Type B pancreatic cell (in vitro differentiated cells): ENCODE measurements around the gene VENTX. TPM values are rescaled to one million over a fixed set of nuclear protein-coding genes. Genes with fewer than 3 reads are reported as not detected.

Experiments used
- DNase-seq: peaks from one replicate; pipeline ENCODE4 v3.0.0; 2021; ENCODE audit warnings: mixed read lengths; ENCODE audit not compliant: unreplicated experiment; ENCODE audit errors: extremely low spot score
- H3K27ac Mint-ChIP-seq: 2 replicates; pipeline ENCODE4 v1.8.0; 2021; ENCODE audit warnings: mild to moderate bottlenecking, mixed read lengths
- H3K27me3 Mint-ChIP-seq: 2 replicates; pipeline ENCODE4 v1.8.0; 2021; ENCODE audit warnings: mixed read lengths
- H3K36me3 Mint-ChIP-seq: 2 replicates; pipeline ENCODE4 v1.8.0; 2021; ENCODE audit warnings: mixed read lengths
- H3K4me1 Mint-ChIP-seq: one replicate; pipeline ENCODE4 v1.8.0; 2021; ENCODE audit warnings: mixed read lengths; ENCODE audit not compliant: unreplicated experiment
- H3K4me3 Mint-ChIP-seq: 2 replicates; pipeline ENCODE4 v1.8.0; 2021; ENCODE audit warnings: mild to moderate bottlenecking, mixed read lengths
- H3K9me3 Mint-ChIP-seq: 2 replicates; pipeline ENCODE4 v1.8.0; 2021; ENCODE audit warnings: mixed read lengths
- total RNA-seq: library from RNA; stranded (reverse); gene quantifications from 2 replicates; pipeline ENCODE4 v1.2.1, GENCODE V29; 2021; ENCODE audit warnings: low replicate concordance
- TF ChIP-seq, protein P1 (sequence below): fragments of 200-600 bp; sonication (generic); conservative IDR thresholded peaks from 2 replicates; pipeline ENCODE4 v1.5.0; 2021; ENCODE audit warnings: antibody characterized with exemption, mild to moderate bottlenecking

The VENTX gene
- total RNA-seq, 1 donor from 2014 or later = not detected

DNA sequence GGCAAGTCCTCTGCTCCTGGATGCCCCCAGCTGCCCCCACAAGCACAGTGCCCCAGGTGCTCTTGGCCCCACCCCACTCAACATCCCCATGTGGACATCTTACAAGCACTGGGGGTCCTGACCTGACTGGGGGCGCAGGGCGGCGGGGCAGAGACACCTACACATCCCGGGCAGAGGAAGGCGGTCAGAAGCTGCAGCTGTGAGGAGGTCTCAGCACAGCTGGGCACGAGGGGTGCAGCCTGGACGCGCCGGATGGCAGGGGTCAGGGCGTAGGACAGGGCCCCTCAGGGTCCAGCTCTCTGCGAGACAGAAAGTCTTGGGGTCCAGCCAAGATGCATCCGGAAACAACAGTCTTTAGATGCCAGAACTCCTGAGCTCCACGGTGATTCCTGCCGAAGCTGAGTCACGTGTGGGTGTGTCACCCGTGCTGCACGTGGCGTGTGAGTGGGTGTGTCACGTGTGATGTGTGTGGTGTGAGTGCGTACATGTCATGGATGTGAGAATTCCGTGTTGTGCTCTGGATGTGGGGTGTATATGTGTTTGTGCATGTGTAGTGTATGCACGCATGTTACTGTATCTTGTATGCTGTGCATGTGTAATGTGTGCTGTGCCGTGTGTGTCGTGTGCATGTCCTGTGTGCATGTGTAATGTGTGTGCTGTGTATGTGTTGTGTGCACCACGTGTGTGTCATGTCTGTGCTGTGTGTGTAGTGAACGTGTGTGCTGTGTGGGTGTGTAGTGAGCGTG, 5.1 kb downstream of the VENTX start:
- Mint-ChIP-seq H3K4me3 (no peak overlapping the region), H3K9me3 (no peaks in the 10 kb centered on the region), H3K27ac (no peak overlapping the region), H3K4me1 (peaks cover 4% of the 10 kb centered on the region), H3K27me3 (peaks cover 44% of the 10 kb centered on the region), H3K36me3 (no peaks in the 10 kb centered on the region)
- no peak for DNase-seq
- TF ChIP-seq, protein P1, sequence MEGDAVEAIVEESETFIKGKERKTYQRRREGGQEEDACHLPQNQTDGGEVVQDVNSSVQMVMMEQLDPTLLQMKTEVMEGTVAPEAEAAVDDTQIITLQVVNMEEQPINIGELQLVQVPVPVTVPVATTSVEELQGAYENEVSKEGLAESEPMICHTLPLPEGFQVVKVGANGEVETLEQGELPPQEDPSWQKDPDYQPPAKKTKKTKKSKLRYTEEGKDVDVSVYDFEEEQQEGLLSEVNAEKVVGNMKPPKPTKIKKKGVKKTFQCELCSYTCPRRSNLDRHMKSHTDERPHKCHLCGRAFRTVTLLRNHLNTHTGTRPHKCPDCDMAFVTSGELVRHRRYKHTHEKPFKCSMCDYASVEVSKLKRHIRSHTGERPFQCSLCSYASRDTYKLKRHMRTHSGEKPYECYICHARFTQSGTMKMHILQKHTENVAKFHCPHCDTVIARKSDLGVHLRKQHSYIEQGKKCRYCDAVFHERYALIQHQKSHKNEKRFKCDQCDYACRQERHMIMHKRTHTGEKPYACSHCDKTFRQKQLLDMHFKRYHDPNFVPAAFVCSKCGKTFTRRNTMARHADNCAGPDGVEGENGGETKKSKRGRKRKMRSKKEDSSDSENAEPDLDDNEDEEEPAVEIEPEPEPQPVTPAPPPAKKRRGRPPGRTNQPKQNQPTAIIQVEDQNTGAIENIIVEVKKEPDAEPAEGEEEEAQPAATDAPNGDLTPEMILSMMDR = no peak

DNA sequence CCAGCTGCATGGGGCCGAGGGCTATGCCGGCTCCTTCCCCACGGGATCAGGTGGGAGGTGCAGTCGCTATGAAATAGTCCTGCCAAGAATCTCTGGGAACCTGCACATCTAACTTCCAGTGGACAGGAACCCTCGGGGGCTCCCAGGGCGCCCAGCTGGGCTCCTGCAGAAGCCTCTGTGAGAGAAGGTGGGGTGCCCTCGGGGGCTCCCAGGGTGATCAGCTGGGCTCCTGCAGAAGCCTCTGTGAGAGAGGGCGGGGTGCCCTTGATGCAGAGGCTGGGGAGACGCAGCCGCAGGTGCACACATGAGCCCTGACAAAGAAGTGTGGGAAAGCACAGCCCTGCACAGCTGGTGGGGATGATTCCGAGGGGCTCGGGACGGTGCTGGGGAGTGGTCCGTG, 5.9 kb downstream of the VENTX start:
- DNase-seq = no peak
- Mint-ChIP-seq H3K4me1 (peaks cover 4% of the 10 kb centered on the region), H3K36me3 (no peaks in the 10 kb centered on the region), H3K4me3 (no peak overlapping the region), H3K9me3 (no peaks in the 10 kb centered on the region), H3K27me3 (peaks cover 39% of the 10 kb centered on the region), H3K27ac (no peak overlapping the region)
- TF ChIP-seq, protein P1 = no peak

DNA sequence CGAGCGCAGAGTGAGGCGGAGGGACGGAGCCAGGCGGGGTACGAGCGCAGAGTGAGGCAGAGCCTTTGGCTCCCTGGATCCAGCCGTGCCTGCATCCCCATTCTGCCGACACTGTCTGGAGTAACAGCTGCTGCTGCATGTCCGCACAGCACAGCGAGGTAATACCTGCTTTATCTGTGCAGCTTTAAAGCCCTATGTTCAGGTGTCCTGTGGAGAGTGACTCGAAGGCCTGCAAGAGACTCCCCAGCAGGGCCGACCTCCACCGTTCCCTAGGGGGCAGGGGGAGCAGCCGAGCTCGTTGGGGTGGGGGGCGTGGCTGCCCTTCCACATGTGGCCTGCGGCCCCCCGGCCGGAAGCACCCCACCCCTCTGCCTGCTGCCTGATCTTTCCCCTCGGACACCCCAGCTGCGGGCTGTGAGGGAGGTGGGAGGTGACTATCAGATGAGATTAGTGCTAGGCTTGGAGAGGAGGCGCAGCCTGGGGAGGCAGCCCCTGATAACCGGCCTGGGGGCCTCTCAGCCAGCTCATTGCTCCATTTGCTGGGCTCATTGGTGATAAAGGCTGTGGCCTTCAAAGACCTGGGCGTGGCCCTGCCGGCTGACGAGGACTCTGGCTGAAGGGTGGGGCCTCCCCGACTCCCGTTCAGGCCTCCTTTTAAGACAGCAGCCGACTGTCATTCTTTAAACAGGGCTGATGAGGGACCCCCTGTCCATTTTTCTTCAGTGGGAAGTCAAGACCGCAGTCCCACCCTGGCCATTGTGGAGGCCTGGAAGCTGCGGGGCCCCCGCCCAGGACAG, 8.0 kb downstream of the VENTX start:
- H3K27me3 Mint-ChIP-seq = peaks cover 33% of the 10 kb centered on the region
- H3K36me3 Mint-ChIP-seq = no peaks in the 10 kb centered on the region
- DNase-seq = no peak
- peaks cover 4% of the 10 kb centered on the region for H3K4me1 Mint-ChIP-seq
- no peak overlapping the region for H3K4me3 Mint-ChIP-seq
- H3K27ac Mint-ChIP-seq = no peak overlapping the region
- no peaks in the 10 kb centered on the region for H3K9me3 Mint-ChIP-seq
- TF ChIP-seq, protein P1 = no peak

DNA sequence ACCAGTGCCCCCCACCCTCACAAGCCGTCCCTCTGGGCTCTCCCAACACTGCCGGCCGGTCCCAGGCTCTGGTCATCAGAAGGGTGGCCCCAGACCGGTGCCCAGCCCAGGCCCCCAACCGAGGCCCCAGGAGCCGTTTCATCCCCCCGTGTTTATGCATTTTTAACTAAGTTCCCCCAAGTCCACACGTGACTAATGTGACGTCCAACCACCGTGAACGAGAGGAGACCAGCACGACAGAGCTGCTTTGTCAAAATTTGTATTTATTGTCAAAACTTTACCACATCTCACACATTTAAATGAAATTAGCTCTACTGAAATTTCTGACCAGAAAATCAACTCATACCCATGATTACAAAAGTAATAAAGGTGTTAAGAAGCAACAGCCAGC, 8.6 kb downstream of the VENTX start:
- Mint-ChIP-seq H3K27me3 (peaks cover 27% of the 10 kb centered on the region), H3K36me3 (no peaks in the 10 kb centered on the region), H3K4me1 (peaks cover 4% of the 10 kb centered on the region), H3K27ac (no peak overlapping the region), H3K4me3 (no peak overlapping the region), H3K9me3 (no peaks in the 10 kb centered on the region)
- DNase-seq = no peak
- TF ChIP-seq, protein P1 = no peak

DNA sequence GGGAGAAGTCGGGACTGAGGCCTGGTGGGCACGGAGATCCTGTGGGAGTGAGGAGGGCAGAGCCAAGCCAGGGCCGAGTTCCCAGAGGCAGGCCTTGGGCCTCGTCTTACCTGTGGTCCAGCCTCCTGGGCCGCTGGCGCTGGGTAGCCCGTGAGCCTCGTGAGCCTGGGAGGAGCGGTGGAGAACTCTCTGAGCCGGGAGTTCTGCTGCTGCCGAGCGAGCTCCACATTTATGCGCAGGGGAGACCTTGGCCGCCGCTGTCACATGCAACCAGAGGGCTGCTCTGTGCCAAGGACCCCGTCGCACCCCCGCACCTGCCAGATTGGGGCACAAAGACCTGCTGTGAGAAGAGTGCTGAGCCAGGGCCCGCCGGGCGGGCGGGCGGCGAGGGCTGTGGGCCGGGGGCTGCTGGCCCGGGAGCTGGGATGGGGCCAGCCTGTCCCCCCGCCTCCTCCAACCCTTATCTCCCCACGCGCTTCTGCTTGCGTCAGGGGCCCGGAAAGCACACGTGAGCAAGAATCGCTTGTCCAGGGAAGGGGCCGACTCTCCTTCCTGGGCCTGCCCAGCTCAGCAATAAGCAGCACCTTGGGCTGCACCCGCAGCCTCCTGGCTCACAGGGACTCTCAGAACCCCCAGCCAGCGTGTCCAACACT, 10.2 kb downstream of the VENTX start:
- Mint-ChIP-seq H3K27ac (no peak overlapping the region), H3K36me3 (no peaks in the 10 kb centered on the region), H3K9me3 (no peaks in the 10 kb centered on the region), H3K4me3 (no peak overlapping the region), H3K27me3 (peaks cover 20% of the 10 kb centered on the region), H3K4me1 (peaks cover 4% of the 10 kb centered on the region)
- TF ChIP-seq, protein P1 = no peak
- DNase-seq = no peak
